ENCODE measurements around the gene TXNDC9.
"Not testable (repeated sequence)": the region's sequence is repeated elsewhere in the genome, so short reads cannot be mapped to it uniquely, and the experiment has no call there.

TXNDC9 gene, protein sequence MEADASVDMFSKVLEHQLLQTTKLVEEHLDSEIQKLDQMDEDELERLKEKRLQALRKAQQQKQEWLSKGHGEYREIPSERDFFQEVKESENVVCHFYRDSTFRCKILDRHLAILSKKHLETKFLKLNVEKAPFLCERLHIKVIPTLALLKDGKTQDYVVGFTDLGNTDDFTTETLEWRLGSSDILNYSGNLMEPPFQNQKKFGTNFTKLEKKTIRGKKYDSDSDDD

DNA sequence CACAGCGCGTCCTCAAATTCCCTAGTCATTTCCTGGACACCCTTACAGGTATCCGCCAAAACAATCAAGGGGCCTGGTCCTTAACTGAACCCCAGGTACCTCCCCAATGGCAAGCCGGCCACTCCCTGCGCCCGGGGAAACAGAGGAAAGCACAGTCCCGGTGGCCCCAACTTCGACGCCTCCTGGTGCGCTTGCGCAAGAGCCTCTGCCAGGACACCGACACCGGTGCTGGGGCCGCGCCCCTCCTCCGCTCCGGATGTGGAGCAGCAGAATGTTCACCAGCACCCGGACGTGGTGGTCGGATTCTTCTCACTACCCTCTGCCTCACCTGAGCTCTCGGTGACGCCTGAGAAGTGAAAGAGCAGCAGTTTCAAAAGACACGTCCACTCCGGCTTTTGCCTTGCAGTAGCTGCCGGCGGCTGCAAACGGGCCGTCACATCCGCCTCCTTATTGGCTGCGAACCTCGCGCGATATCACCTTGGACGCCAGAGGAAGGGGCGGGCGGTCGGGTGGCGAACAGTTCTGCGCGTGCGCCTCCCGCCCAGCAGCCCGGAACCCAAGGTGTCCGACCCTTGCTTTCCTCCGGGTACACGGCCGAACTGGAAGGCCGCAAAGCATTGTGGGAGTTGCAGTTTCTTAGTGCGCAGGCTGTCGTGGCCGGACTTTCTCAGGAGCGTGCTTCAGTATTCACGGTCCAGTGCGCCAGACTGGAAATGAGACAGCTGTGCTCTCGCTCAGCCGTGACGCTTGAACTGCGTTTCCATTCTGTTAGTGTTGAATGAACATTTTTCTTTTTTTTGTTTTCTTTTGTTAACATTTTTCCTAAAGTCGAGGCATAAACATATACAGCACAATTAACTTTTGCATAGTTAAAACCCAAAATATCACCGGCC is at the start of gene TXNDC9:
Gene TXNDC9 (minus strand): TSS at position 423 of the 893 bp plus-strand sequence. CDS start 3,123 bp downstream, outside the sequence.
- H3K27me3 ChIP-seq (ENCODE audit: control insufficient read depth, insufficient read depth, low read length) = no peaks in the 10 kb centered on the region
- no peaks in the 10 kb centered on the region for H3K4me1 ChIP-seq (ENCODE audit: control insufficient read depth, insufficient read depth, low read length)
- H3K36me3 ChIP-seq (ENCODE audit: control insufficient read depth, insufficient read depth, low read length) = no peaks in the 10 kb centered on the region
- peak within 1 kb of the TSS; percentile 87 for H3K9ac ChIP-seq (ENCODE audit: low read length)
- H3K4me3 ChIP-seq (ENCODE audit: low read length) = peak within 1 kb of the TSS; percentile 91
- no peaks in the 10 kb centered on the region for H3K9me3 ChIP-seq (ENCODE audit: control insufficient read depth, low read length)

DNA sequence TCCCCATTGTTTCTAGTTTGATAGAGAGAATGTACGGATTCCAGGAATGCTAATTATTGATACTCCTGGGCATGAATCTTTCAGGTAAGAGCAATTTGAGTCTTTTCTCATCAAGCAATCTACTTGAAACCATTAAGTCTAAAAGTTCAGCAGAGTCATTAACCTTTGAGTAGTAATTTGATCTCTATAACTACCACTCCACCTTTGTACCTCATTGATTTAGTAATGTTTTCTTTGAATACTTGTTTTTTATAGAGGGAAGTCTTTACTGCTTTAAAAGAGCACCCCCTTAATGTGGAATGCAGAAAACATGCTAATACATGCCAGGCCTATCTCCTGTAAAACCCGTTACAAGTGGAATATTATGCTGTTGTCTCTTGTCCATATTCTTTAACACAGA is 46.0 kb upstream of the TXNDC9 start:
- H3K36me3 ChIP-seq (ENCODE audit: control insufficient read depth, insufficient read depth, low read length) = no peaks in the 10 kb centered on the region
- H3K4me1 ChIP-seq (ENCODE audit: control insufficient read depth, insufficient read depth, low read length) = no peaks in the 10 kb centered on the region
- H3K4me3 ChIP-seq (ENCODE audit: low read length) = no peak overlapping the region
- H3K9ac ChIP-seq (ENCODE audit: low read length) = no peak overlapping the region
- no peaks in the 10 kb centered on the region for H3K9me3 ChIP-seq (ENCODE audit: control insufficient read depth, low read length)
- H3K27me3 ChIP-seq (ENCODE audit: control insufficient read depth, insufficient read depth, low read length) = no peaks in the 10 kb centered on the region

DNA sequence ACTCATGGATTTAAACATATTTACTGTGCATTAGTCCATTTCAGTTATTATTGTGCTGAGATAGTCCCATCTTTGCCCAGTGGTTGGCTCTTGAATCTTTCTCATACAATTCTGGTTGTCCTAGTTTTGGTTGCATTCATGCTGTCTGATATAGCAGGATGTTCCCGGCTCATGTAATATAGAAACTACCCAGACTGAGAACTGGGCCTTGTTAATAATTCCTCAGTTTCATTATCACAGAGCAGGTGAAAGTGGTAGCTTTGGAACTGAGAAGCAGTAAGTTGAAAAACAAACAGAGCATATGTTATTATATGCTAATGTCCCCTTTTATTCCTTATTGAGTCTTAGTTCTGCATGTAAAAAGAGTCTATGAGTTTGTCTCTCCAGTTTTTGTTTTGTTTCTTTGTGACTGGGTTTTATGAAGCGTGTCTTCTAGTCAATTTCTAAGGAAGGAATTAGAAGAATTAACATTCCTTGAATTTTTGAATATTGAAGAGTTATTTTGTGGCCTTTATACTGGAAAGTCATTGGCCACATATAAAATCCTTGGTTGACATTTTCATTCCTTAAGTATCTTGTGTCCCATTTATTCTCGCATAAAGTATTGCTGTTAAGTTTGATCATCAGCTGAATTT is 44.4 kb upstream of the TXNDC9 start:
- no peak overlapping the region for H3K4me3 ChIP-seq (ENCODE audit: low read length)
- H3K36me3 ChIP-seq (ENCODE audit: control insufficient read depth, insufficient read depth, low read length) = no peaks in the 10 kb centered on the region
- no peaks in the 10 kb centered on the region for H3K27me3 ChIP-seq (ENCODE audit: control insufficient read depth, insufficient read depth, low read length)
- no peak overlapping the region for H3K9ac ChIP-seq (ENCODE audit: low read length)
- no peaks in the 10 kb centered on the region for H3K4me1 ChIP-seq (ENCODE audit: control insufficient read depth, insufficient read depth, low read length)
- no peaks in the 10 kb centered on the region for H3K9me3 ChIP-seq (ENCODE audit: control insufficient read depth, low read length)

DNA sequence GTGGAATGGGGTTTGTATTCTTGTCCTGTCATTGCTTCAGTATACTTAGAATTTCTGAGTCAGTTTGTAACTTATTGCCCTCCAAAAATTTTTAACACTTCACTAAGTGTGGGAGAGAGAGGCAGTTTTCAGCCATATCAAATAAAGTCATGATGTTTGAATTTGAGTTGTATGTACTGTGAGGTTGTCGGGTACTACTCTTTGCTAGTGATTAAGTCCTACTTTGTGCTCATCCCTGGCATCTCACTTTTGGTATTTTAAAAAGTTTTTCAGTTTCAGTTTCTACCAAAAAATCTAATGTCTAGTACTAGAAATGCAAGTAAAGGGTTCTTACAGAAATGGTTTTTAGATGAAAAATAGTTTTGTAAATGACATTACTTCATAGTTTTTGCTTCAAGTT is 41.7 kb upstream of the TXNDC9 start:
- Histone ChIP-seq H3K36me3 (ENCODE audit: control insufficient read depth, insufficient read depth, low read length) (no peaks in the 10 kb centered on the region), H3K27me3 (ENCODE audit: control insufficient read depth, insufficient read depth, low read length) (no peaks in the 10 kb centered on the region)

DNA sequence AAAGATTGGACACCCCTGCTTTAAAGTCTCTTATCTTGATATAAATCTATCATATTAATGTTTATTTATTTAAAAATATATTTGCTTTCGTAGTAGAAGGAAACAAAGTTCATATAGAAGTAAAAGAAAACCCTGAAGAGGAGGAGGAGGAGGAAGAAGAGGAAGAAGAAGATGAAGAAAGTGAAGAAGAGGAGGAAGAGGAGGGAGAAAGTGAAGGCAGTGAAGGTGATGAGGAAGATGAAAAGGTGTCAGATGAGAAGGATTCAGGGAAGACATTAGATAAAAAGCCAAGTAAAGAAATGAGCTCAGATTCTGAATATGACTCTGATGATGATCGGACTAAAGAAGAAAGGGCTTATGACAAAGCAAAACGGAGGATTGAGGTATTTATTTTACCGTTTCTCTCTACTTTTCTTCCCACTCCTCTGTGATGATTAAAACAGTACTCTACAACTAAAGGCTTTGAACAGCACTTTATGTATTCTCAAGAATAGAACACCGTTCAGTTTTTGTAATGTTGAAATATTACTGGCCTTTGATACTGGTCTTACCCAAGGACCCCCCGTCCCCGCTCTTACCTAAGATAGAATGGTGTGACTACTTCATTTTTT is 40.2 kb upstream of the TXNDC9 start:
- H3K27me3 ChIP-seq (ENCODE audit: control insufficient read depth, insufficient read depth, low read length) = no peaks in the 10 kb centered on the region
- no peak overlapping the region for H3K4me3 ChIP-seq (ENCODE audit: low read length)
- H3K4me1 ChIP-seq (ENCODE audit: control insufficient read depth, insufficient read depth, low read length) = no peaks in the 10 kb centered on the region
- no peaks in the 10 kb centered on the region for H3K9me3 ChIP-seq (ENCODE audit: control insufficient read depth, low read length)
- H3K36me3 ChIP-seq (ENCODE audit: control insufficient read depth, insufficient read depth, low read length) = no peaks in the 10 kb centered on the region
- H3K9ac ChIP-seq (ENCODE audit: low read length) = no peak overlapping the region

More for the DNA sequence above, 41.7 kb upstream of the TXNDC9 start:
- H3K4me3 ChIP-seq (ENCODE audit: low read length) = no peak overlapping the region
- no peaks in the 10 kb centered on the region for H3K4me1 ChIP-seq (ENCODE audit: control insufficient read depth, insufficient read depth, low read length)
- H3K9me3 ChIP-seq (ENCODE audit: control insufficient read depth, low read length) = no peaks in the 10 kb centered on the region
- no peak overlapping the region for H3K9ac ChIP-seq (ENCODE audit: low read length)

DNA sequence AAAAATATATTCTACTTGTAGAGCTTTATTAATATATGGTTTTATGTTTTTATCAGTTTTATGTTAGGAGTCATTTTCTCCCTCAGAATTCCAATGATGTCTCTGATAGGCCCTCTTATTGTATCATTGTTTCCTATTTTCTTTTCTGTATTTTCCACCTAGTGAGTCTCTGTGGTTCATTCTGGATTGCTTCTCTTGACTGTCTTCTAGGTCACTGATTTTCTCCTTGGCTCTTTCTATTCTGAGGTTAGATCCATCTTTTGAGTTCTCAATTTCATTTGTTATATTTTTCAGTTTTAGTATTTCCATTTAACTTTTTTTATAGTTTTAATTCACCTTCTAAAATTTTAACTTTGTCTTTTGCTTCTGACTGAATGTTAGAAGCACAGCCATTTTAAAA is 38.6 kb upstream of the TXNDC9 start:
- H3K9ac ChIP-seq (ENCODE audit: low read length) = no peak overlapping the region
- H3K27me3 ChIP-seq (ENCODE audit: control insufficient read depth, insufficient read depth, low read length) = no peaks in the 10 kb centered on the region
- no peaks in the 10 kb centered on the region for H3K4me1 ChIP-seq (ENCODE audit: control insufficient read depth, insufficient read depth, low read length)
- no peaks in the 10 kb centered on the region for H3K9me3 ChIP-seq (ENCODE audit: control insufficient read depth, low read length)
- no peaks in the 10 kb centered on the region for H3K36me3 ChIP-seq (ENCODE audit: control insufficient read depth, insufficient read depth, low read length)
- no peak overlapping the region for H3K4me3 ChIP-seq (ENCODE audit: low read length)

DNA sequence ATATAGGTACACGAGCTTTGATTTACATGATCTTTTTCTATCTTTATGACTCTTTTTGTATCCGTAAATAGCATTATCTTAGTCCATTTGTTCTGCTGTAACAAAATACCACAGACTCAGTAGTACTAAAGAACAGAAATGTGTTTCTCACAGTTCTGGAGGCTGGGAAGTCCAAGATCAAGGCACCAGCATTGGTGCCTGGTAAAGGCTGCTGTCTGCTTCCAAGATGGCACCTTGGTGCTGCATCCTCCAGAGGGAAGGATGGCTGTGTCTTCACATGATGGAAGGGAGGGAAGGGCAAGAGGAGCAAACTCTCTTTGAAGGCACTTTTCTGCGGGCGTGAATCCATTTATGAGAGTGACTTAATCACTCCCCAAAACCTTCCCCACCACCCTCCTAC is 37.0 kb upstream of the TXNDC9 start:
- Histone ChIP-seq H3K27me3 (ENCODE audit: control insufficient read depth, insufficient read depth, low read length) (no peaks in the 10 kb centered on the region), H3K4me1 (ENCODE audit: control insufficient read depth, insufficient read depth, low read length) (no peaks in the 10 kb centered on the region), H3K4me3 (ENCODE audit: low read length) (no peak overlapping the region), H3K9me3 (ENCODE audit: control insufficient read depth, low read length) (no peaks in the 10 kb centered on the region), H3K36me3 (ENCODE audit: control insufficient read depth, insufficient read depth, low read length) (no peaks in the 10 kb centered on the region), H3K9ac (ENCODE audit: low read length) (no peak overlapping the region)

DNA sequence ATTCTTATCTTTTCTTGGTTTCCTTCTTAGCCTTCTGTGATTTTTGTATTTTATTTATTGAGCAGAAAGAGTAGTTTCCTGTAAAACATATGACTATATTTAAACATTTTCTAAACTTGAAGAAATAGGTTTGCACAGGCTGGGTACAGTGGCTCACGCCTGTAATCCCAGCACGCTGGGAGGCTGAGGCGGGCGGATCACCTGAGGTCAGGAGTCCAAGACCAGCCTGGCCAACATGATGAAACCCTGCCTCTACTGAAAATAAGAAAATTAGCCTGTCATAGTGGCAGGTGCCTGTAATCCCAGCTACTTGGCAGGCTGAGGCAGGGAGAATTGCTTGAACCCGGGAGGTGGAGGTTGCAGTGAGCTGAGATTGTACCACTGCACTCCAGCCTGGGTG is 32.7 kb upstream of the TXNDC9 start:
- H3K4me1 ChIP-seq (ENCODE audit: control insufficient read depth, insufficient read depth, low read length); H3K27me3 ChIP-seq (ENCODE audit: control insufficient read depth, insufficient read depth, low read length); H3K36me3 ChIP-seq (ENCODE audit: control insufficient read depth, insufficient read depth, low read length); H3K9me3 ChIP-seq (ENCODE audit: control insufficient read depth, low read length); H3K4me3 ChIP-seq (ENCODE audit: low read length); H3K9ac ChIP-seq (ENCODE audit: low read length): not testable (repeated sequence)

DNA sequence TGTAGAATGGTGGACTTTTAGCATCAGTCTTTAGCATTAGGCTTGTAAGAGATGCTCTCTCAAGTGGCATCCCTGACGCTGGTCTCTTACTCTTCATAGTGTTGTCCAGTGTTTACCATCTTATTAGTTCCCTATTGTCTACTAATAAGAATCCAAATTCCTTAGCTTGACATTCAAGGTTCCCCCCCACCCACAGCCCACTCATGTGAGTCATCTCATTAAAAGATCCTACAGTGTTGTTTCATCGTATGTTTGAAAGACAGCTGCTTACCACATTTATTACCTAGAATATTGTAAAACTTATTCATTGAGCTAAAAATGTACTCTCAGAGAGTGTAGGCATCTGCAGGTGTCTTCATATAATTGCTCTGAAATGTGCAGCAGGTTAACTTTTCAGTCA is 29.5 kb upstream of the TXNDC9 start:
- Histone ChIP-seq H3K4me1 (ENCODE audit: control insufficient read depth, insufficient read depth, low read length) (no peaks in the 10 kb centered on the region), H3K27me3 (ENCODE audit: control insufficient read depth, insufficient read depth, low read length) (no peaks in the 10 kb centered on the region), H3K9ac (ENCODE audit: low read length) (no peak overlapping the region), H3K9me3 (ENCODE audit: control insufficient read depth, low read length) (no peaks in the 10 kb centered on the region), H3K36me3 (ENCODE audit: control insufficient read depth, insufficient read depth, low read length) (peaks cover 1% of the 10 kb centered on the region), H3K4me3 (ENCODE audit: low read length) (no peak overlapping the region)

DNA sequence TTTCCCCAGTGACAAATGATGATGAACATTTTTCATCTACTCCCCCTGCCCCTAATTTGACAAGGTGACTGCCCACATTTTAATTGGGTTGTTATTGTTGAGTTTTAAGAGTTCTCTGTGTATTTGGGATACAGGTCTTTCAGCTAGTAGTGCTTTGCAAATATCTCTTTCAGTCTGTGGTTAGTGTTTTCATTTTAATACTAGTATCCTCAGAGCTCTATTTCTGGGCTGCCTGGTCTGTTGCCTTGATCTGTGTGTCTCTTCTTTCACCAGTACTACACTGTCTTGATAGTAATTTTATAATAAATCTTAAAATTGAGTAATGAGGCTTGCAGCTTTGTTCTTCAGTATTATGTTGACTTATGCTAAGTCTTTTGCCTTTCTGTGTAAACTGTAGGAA is 20.7 kb upstream of the TXNDC9 start:
- peaks cover 4% of the 10 kb centered on the region for H3K36me3 ChIP-seq (ENCODE audit: control insufficient read depth, insufficient read depth, low read length)
- peaks cover 10% of the 10 kb centered on the region for H3K4me1 ChIP-seq (ENCODE audit: control insufficient read depth, insufficient read depth, low read length)
- no peaks in the 10 kb centered on the region for H3K27me3 ChIP-seq (ENCODE audit: control insufficient read depth, insufficient read depth, low read length)
- H3K4me3 ChIP-seq (ENCODE audit: low read length) = no peak overlapping the region
- no peak overlapping the region for H3K9ac ChIP-seq (ENCODE audit: low read length)
- H3K9me3 ChIP-seq (ENCODE audit: control insufficient read depth, low read length) = no peaks in the 10 kb centered on the region

DNA sequence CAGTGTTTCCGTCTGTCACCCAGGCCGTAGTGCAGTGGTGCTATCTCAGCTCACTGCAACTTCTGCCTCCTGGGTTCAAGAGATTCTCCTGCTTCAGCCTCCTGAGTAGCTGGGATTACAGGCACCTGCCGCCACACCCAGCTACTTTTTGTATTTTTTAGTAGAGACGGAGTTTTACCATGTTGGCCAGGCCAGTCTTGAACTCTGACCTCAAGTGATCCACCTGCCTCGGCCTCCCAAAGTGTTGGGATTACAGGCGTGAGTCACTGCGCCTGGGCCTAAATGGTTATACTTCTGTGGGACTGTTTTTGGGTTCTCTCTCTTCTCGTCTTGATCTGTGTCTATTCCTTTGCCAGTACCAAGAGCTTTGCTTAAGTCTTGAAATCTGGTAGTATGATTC is 18.7 kb upstream of the TXNDC9 start:
- not testable (repeated sequence) for H3K4me3 ChIP-seq (ENCODE audit: low read length); H3K27me3 ChIP-seq (ENCODE audit: control insufficient read depth, insufficient read depth, low read length); H3K9ac ChIP-seq (ENCODE audit: low read length); H3K4me1 ChIP-seq (ENCODE audit: control insufficient read depth, insufficient read depth, low read length); H3K9me3 ChIP-seq (ENCODE audit: control insufficient read depth, low read length); H3K36me3 ChIP-seq (ENCODE audit: control insufficient read depth, insufficient read depth, low read length)

DNA sequence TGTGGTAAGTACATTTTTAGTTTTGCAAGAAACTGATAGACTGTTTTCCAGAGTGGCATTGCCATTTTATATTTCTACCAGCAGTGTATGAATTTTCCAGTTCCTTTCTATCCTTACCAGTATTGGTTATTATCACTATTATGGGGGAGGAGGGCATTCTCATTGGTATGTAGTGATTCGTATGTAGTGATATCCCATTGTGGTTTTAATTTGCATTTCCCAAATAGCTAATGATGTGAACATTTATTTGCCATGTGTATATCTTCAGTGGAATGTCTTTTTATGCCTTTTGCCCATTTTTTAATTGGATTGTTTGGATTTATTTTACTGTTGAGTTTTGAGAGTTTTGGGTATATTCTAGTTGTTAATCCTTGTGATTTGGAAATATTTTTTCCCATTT is 17.9 kb upstream of the TXNDC9 start:
- no peak overlapping the region for H3K4me3 ChIP-seq (ENCODE audit: low read length)
- no peak overlapping the region for H3K9ac ChIP-seq (ENCODE audit: low read length)
- H3K9me3 ChIP-seq (ENCODE audit: control insufficient read depth, low read length) = no peaks in the 10 kb centered on the region
- no peaks in the 10 kb centered on the region for H3K27me3 ChIP-seq (ENCODE audit: control insufficient read depth, insufficient read depth, low read length)
- H3K4me1 ChIP-seq (ENCODE audit: control insufficient read depth, insufficient read depth, low read length) = peaks cover 10% of the 10 kb centered on the region
- H3K36me3 ChIP-seq (ENCODE audit: control insufficient read depth, insufficient read depth, low read length) = no peaks in the 10 kb centered on the region

All from mucosa of stomach (tissue), 1 donor.